HepG2 (cell line): ENCODE data around the gene LMAN1L. TPM values are rescaled to one million over a fixed set of nuclear protein-coding genes. Genes with fewer than 3 reads are reported as not detected.

Experiments used
- ATAC-seq: fragments of 200-7000 bp; cut with Tn5 transposase; 3 replicates; pipeline ENCODE4 v1.9.1; 2020; ENCODE audit warnings: mild to moderate bottlenecking, moderate library complexity
- BruUV-seq: library from RNA; stranded (reverse); fragments of 400-500 nt; replicated peaks from 2 replicates; lab custom pipeline; 2021; lab: Mats Ljungman, UMichigan
- CTCF ChIA-PET: fragments of 300-600 bp; formaldehyde crosslinking; extraction: SDS; loops from one replicate; lab custom pipeline; 2021; ENCODE audit warnings: low total read pairs, inconsistent platforms, low intra/inter-chr PET ratio; lab: Yijun Ruan, JAX
- POLR2A ChIA-PET: fragments of 350-600 bp; sonication (Branson Sonifier 250); formaldehyde crosslinking; loops from one replicate; lab custom pipeline; 2020; ENCODE audit warnings: antibody characterized with exemption, inconsistent platforms; lab: Yijun Ruan, JAX
- DNase-seq: peaks from one replicate; pipeline ENCODE4 v3.0.0-alpha.2; 2015; ENCODE audit warnings: low spot score
- FAIRE-seq: peaks from 3 replicates; lab custom pipeline; 2011; peaks lifted over from hg19 to GRCh38; lab: Jason Lieb, UNC
- H2AFZ ChIP-seq: one replicate; pipeline ENCODE4 v1.6.1; 2011; ENCODE audit warnings: low read length, inconsistent platforms
- H3K27ac ChIP-seq: fragments of 300-600 bp; 3 replicates; pipeline ENCODE4 v1.8.0; 2011; ENCODE audit warnings: mixed run types, mild to moderate bottlenecking, mixed read lengths, low read length, inconsistent platforms; ENCODE audit not compliant: insufficient read depth; ENCODE audit errors: extremely low read length
- H3K27me3 ChIP-seq, 2 experiments: fragments of 200-600 bp in 1 of 2; 2 replicates in 1 of 2; 3 replicates in 1 of 2; pipeline versions ENCODE4 v1.6.0 to v1.8.0; 2011; ENCODE audit warnings: low read length in 2 of 2, mild to moderate bottlenecking in 2 of 2, moderate library complexity in 2 of 2, inconsistent platforms in 1 of 2; ENCODE audit not compliant: insufficient read depth in 2 of 2, control insufficient read depth in 1 of 2
- H3K36me3 ChIP-seq, 2 experiments: fragments of 200-600 bp in 1 of 2; replicated peaks in 1 of 2; 2 replicates in 1 of 2; 3 replicates in 1 of 2; pipeline versions ENCODE4 v1.5.1 to v1.8.0; 2011; ENCODE audit warnings: low read length in 2 of 2, inconsistent platforms in 1 of 2; ENCODE audit not compliant: insufficient read depth in 2 of 2, control insufficient read depth in 1 of 2
- H3K4me1 ChIP-seq: 2 replicates; pipeline ENCODE4 v1.5.1; 2012; ENCODE audit warnings: low read length, inconsistent platforms; ENCODE audit not compliant: insufficient read depth
- H3K4me2 ChIP-seq: 2 replicates; pipeline ENCODE4 v1.6.0; 2011; ENCODE audit warnings: low read depth, low read length, inconsistent platforms
- H3K4me3 ChIP-seq, 3 experiments: fragments of 200-600 bp in 1 of 3; sonication (generic), shearing (Covaris generic) in 1 of 3; replicated peaks in 1 of 3; 2 replicates each; pipeline ENCODE4 v1.5.1; 2011 to 2016; ENCODE audit warnings: low read length in 3 of 3, inconsistent platforms in 2 of 3, low read depth in 2 of 3, mild to moderate bottlenecking in 2 of 3, control low read depth in 1 of 3, mixed read lengths in 1 of 3; ENCODE audit not compliant: insufficient read depth in 1 of 3
- H3K79me2 ChIP-seq: one replicate; pipeline ENCODE4 v1.6.1; 2011; ENCODE audit warnings: low read length, inconsistent platforms; ENCODE audit not compliant: insufficient read depth
- H3K9ac ChIP-seq: 2 replicates; pipeline ENCODE4 v1.6.0; 2011; ENCODE audit warnings: mild to moderate bottlenecking, low read depth, low read length, inconsistent platforms; ENCODE audit not compliant: insufficient read depth
- H3K9me3 ChIP-seq: 2 replicates; pipeline ENCODE4 v1.5.1; 2012; ENCODE audit warnings: mild to moderate bottlenecking, low read length
- H4K20me1 ChIP-seq: 2 replicates; pipeline ENCODE4 v1.6.0; 2011; ENCODE audit warnings: inconsistent platforms, mild to moderate bottlenecking, low read length, moderate library complexity; ENCODE audit not compliant: insufficient read depth
- DR1 ChIP-seq: sonication (generic); formaldehyde crosslinking; IDR thresholded peaks from 2 replicates; pipeline ENCODE4 v1.8.0; 2021; ENCODE audit warnings: mild to moderate bottlenecking, missing genetic modification reagents, inconsistent platforms
- NKX3-1 ChIP-seq: sonication (generic); formaldehyde crosslinking; IDR thresholded peaks from 2 replicates; pipeline ENCODE4 v1.5.0; 2020; ENCODE audit warnings: missing genetic modification reagents
- ZFP82 ChIP-seq: sonication (generic); formaldehyde crosslinking; IDR thresholded peaks from 2 replicates; pipeline ENCODE4 v1.5.1; 2020; ENCODE audit warnings: mild to moderate bottlenecking, missing genetic modification reagents, borderline replicate concordance
- ZFYVE20 ChIP-seq: sonication (generic); formaldehyde crosslinking; IDR thresholded peaks from 2 replicates; pipeline ENCODE4 v1.8.0; 2023; ENCODE audit warnings: low read depth, mild to moderate bottlenecking, moderate library complexity, missing genetic modification reagents, borderline replicate concordance
- ZNF430 ChIP-seq: sonication (generic); formaldehyde crosslinking; IDR thresholded peaks from 2 replicates; pipeline ENCODE4 v1.9.0; 2021; ENCODE audit warnings: mild to moderate bottlenecking, missing genetic modification reagents
- ZNF7 ChIP-seq: IDR thresholded peaks from 2 replicates; pipeline ENCODE4 v1.6.1; 2016; ENCODE audit warnings: missing biosample characterization, missing genetic modification reagents
- ZNF777 ChIP-seq: sonication (generic); formaldehyde crosslinking; IDR thresholded peaks from 2 replicates; pipeline ENCODE4 v1.4.0; 2020; ENCODE audit warnings: missing genetic modification reagents
- ZXDC ChIP-seq: sonication (generic); formaldehyde crosslinking; IDR thresholded peaks from 2 replicates; pipeline ENCODE4 v1.5.0; 2020; ENCODE audit warnings: mild to moderate bottlenecking, missing genetic modification reagents
- WGBS: methylation state at CpG from one replicate; pipeline ENCODE4 v1.1.6; 2017; ENCODE audit warnings: low lambda C conversion rate; 5-methylcytosine and 5-hydroxymethylcytosine counted together
- in situ Hi-C: cut with HindIII; loops from 2 replicates; pipeline ENCODE4 v1.10.0; 2017; ENCODE audit warnings: low pct_unique_long_range_greater_than_20kb; ENCODE audit not compliant: extremely low pct_ligation_motif_present
- intact Hi-C: fragments of 100-400 bp; cut with micrococcal nuclease; formaldehyde crosslinking; loops from one replicate; pipeline ENCODE4 v1.10.0; 2022; ENCODE audit not compliant: unreplicated experiment
- polyA plus RNA-seq, 8 experiments: library from polyadenylated mRNA; depleted of rRNA in 3 of 8; stranded (reverse) in 7 of 8; unstranded in 1 of 8; fragments of >200 nt; fragmentation: Illumina TruSeq in 4 of 8; extraction: Trizol in 4 of 8; gene quantifications; 2 replicates each; pipeline versions ENCODE4 v1.2.1 to v1.2.3, GENCODE V29; 2011 to 2016; ENCODE audit warnings: low read depth in 4 of 8, missing spikeins in 1 of 8, mixed read lengths in 1 of 8; ENCODE audit not compliant: insufficient read depth in 1 of 8
- total RNA-seq, 5 experiments: library from RNA; depleted of rRNA; stranded (reverse); fragments of >200 nt; fragmentation: Illumina TruSeq; extraction: Trizol; gene quantifications; 2 replicates each; pipeline ENCODE4 v1.2.3, GENCODE V29; 2016; ENCODE audit warnings: low read depth in 1 of 5
- TF ChIP-seq, protein P1 (sequence below), 2 experiments: sonication (generic) in 1 of 2; formaldehyde crosslinking in 1 of 2; IDR thresholded peaks; 2 replicates each; pipeline versions ENCODE4 v1.4.0 to v1.6.1; 2018 to 2020; ENCODE audit warnings: missing genetic modification reagents in 2 of 2, borderline replicate concordance in 1 of 2, low read depth in 1 of 2, mild to moderate bottlenecking in 1 of 2, missing biosample characterization in 1 of 2

LMAN1L gene
- total and polyA plus RNA-seq, 2 of the 13 experiments (the other 11 are each of a cell fraction or from before 2014, with no cell fraction given), result not detected

GRCh38 chr15:74775132-74775562 lies 37.5 kb upstream of the LMAN1L start:
- 0% methylated on average over 3 of the region's 5 CpGs for whole genome bisulfite sequencing
- Histone ChIP-seq H3K4me1 (peaks cover 92% of the 10 kb centered on the region), H3K4me3 (no peak overlapping the region), H3K27ac (no peak overlapping the region), H3K36me3 (no peaks in the 10 kb centered on the region), H3K79me2 (no peaks in the 10 kb centered on the region), H3K4me2 (no peak overlapping the region; the same call in 1 of the 2 replicates), H4K20me1 (no peaks in the 10 kb centered on the region), H3K9me3 (no peaks in the 10 kb centered on the region), H2AFZ (no peak overlapping the region), H3K27me3 (no peaks in the 10 kb centered on the region), H3K9ac (no peak overlapping the region)
- ATAC-seq, result no peak
- in situ Hi-C loops (loop anchor here (10.0 kb wide), 1 partner anchor 180 kb away; the partner anchor contains the start of gene RPP25), intact Hi-C loops (no loop called here)
- no peak for DNase-seq
- BruUV-seq, result no TSS peak
- ChIA-PET POLR2A (no interaction called here), CTCF (no interaction called here)
- TF ChIP-seq ZNF777 (CRISPR knock-in tag) (no peak), ZNF7 (CRISPR knock-in tag) (no peak), ZFYVE20 (CRISPR knock-in tag) (no peak), NKX3-1 (CRISPR knock-in tag) (no peak), DR1 (CRISPR knock-in tag) (no peak), ZNF430 (CRISPR knock-in tag) (no peak), ZFP82 (CRISPR knock-in tag) (no peak), ZXDC (CRISPR knock-in tag) (no peak)
- TF ChIP-seq, protein P1, sequence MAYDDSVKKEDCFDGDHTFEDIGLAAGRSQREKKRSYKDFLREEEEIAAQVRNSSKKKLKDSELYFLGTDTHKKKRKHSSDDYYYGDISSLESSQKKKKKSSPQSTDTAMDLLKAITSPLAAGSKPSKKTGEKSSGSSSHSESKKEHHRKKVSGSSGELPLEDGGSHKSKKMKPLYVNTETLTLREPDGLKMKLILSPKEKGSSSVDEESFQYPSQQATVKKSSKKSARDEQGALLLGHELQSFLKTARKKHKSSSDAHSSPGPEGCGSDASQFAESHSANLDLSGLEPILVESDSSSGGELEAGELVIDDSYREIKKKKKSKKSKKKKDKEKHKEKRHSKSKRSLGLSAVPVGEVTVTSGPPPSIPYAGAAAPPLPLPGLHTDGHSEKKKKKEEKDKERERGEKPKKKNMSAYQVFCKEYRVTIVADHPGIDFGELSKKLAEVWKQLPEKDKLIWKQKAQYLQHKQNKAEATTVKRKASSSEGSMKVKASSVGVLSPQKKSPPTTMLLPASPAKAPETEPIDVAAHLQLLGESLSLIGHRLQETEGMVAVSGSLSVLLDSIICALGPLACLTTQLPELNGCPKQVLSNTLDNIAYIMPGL (CRISPR knock-in tag; IDR thresholded peaks at IDR 0.05; ENCODE audit: borderline replicate concordance in 1 of 2, low read depth in 1 of 2), result no peak
- no peak for FAIRE-seq
